CD4-positive, alpha-beta T cell treated with Interleukin-6 for 4 hours (primary cell): ENCODE measurements around the gene UBTD2.
"Not testable (repeated sequence)": the region's sequence is repeated elsewhere in the genome, so short reads cannot be mapped to it uniquely, and the experiment has no call there.

ENCODE experiments used
- DNase-seq: peaks from one replicate; pipeline ENCODE4 v3.0.0-alpha.2; 2020; ENCODE audit warnings: mixed read lengths

The UBTD2 gene

GRCh38 chr5:172283020-172283861 lies at the start of gene UBTD2:
TSS of gene UBTD2 (minus strand) at chr5:172283764. CDS start at chr5:172283665, 99 bp downstream.
- peak; percentile 81 for DNase-seq

- not testable (repeated sequence) for DNase-seq
Observed at GRCh38 chr5:172326901-172327300, 43.3 kb upstream of the UBTD2 start.

- no peak for DNase-seq
Observed at GRCh38 chr5:172325452-172325851, 41.9 kb upstream of the UBTD2 start.

GRCh38 chr5:172322028-172322965 lies 38.7 kb upstream of the UBTD2 start:
- no peak for DNase-seq

GRCh38 chr5:172321593-172321992 lies 38.0 kb upstream of the UBTD2 start:
- no peak for DNase-seq

- DNase-seq: no peak
Observed at GRCh38 chr5:172319708-172320441, 36.3 kb upstream of the UBTD2 start.

- DNase-seq: no peak
Observed at GRCh38 chr5:172315587-172316493, 32.3 kb upstream of the UBTD2 start.

GRCh38 chr5:172313915-172314314 lies 30.4 kb upstream of the UBTD2 start:
- no peak for DNase-seq

- no peak for DNase-seq
Observed at GRCh38 chr5:172312286-172312685, 28.7 kb upstream of the UBTD2 start.

GRCh38 chr5:172311605-172312004 lies 28.0 kb upstream of the UBTD2 start:
- DNase-seq: no peak

- DNase-seq: no peak
Observed at GRCh38 chr5:172311026-172311425, 27.5 kb upstream of the UBTD2 start.

GRCh38 chr5:172305380-172305779 lies 21.8 kb upstream of the UBTD2 start:
- no peak for DNase-seq

GRCh38 chr5:172303572-172304335 lies 20.2 kb upstream of the UBTD2 start:
- no peak for DNase-seq

- DNase-seq: no peak
Observed at GRCh38 chr5:172303162-172303561, 19.6 kb upstream of the UBTD2 start.

GRCh38 chr5:172302047-172302710 lies 18.6 kb upstream of the UBTD2 start:
- DNase-seq: no peak

- no peak for DNase-seq
Observed at GRCh38 chr5:172299916-172300439, 16.4 kb upstream of the UBTD2 start.

- DNase-seq: no peak
Observed at GRCh38 chr5:172294831-172295230, 11.3 kb upstream of the UBTD2 start.

GRCh38 chr5:172293745-172294342 lies 10.3 kb upstream of the UBTD2 start:
- no peak for DNase-seq

GRCh38 chr5:172293054-172293744 lies 9.6 kb upstream of the UBTD2 start:
- DNase-seq: peak; percentile 68
